Stomach (tissue), 9 donors: Measurements from ENCODE around the gene PTPRD. TPM values are rescaled to one million over a fixed set of nuclear protein-coding genes. Genes with fewer than 3 reads are reported as not detected.

ENCODE experiments used
- DNase-seq, 2 donors: peaks; one replicate each; pipeline versions ENCODE4 v3.0.0 to v3.0.0-alpha.2; 2013 to 2019
- H3K27ac ChIP-seq, 5 donors: fragments of 200-600 bp in 4 of 5; sonication (generic) in 4 of 5; one replicate each; pipeline ENCODE4 v1.5.1; 2013 to 2019; ENCODE audit warnings: mild to moderate bottlenecking in 1 of 5, moderate library complexity in 1 of 5
- H3K27me3 ChIP-seq, 3 donors: fragments of 200-600 bp; sonication (generic); one replicate each; pipeline ENCODE4 v1.5.1; 2017 to 2019; ENCODE audit warnings: mixed run types in 1 of 3
- H3K36me3 ChIP-seq, 4 donors: fragments of 200-600 bp; sonication (generic); 1 replicate in 3 of 4; 2 replicates in 1 of 4; pipeline ENCODE4 v1.5.1; 2016 to 2019
- H3K4me1 ChIP-seq, 4 donors: fragments of 200-600 bp; sonication (generic); one replicate each; pipeline ENCODE4 v1.5.1; 2016 to 2019
- H3K4me3 ChIP-seq, 4 donors: fragments of 200-600 bp; sonication (generic) in 3 of 4; one replicate each; pipeline ENCODE4 v1.5.1; 2016 to 2019; ENCODE audit warnings: mild to moderate bottlenecking in 1 of 4
- H3K9me3 ChIP-seq, 4 donors: fragments of 200-600 bp; sonication (generic); one replicate each; pipeline ENCODE4 v1.5.1; 2016 to 2019
- EP300 ChIP-seq: sonication (generic); formaldehyde crosslinking; IDR thresholded peaks from one replicate; pipeline ENCODE4 v1.6.1; 2017; ENCODE audit warnings: antibody characterized with exemption
- POLR2A ChIP-seq, 4 donors: fragments of 450-650 bp; IDR thresholded peaks; one replicate each; pipeline ENCODE4 v1.6.1; 2016; ENCODE audit warnings: antibody characterized with exemption in 4 of 4, control low read depth in 2 of 4, mild to moderate bottlenecking in 1 of 4, moderate library complexity in 1 of 4
- POLR2AphosphoS5 ChIP-seq, 3 donors: sonication (generic); formaldehyde crosslinking; IDR thresholded peaks; one replicate each; pipeline ENCODE4 v1.6.1; 2016; ENCODE audit warnings: antibody characterized with exemption in 3 of 3
- WGBS, 5 donors: extraction: QIAGEN DNeasy Blood & Tissue Kit in 3 of 5; methylation state at CpG; one replicate each; pipeline versions ENCODE4 v1.1.5 to v1.1.7; 2013 to 2018; 5-methylcytosine and 5-hydroxymethylcytosine counted together
- intact Hi-C: fragments of 100-400 bp; cut with DNase I; formaldehyde crosslinking; loops from one replicate; pipeline ENCODE4 v1.15.1; 2023; ENCODE audit warnings: low total_unique reads
- polyA plus RNA-seq, 3 donors: library from polyadenylated mRNA; stranded (reverse); fragments of 200-250 nt; gene quantifications; one replicate each; pipeline ENCODE4 v1.2.3, GENCODE V29; 2013
- total RNA-seq, 5 donors: library from RNA; depleted of rRNA; stranded (reverse); fragments of >200 nt; gene quantifications; one replicate each; pipeline versions ENCODE4 v1.1.0 to v1.2.3, GENCODE V29; 2014 to 2016
- TF ChIP-seq, protein P1 (sequence below), 7 experiments: fragments of 450-650 bp in 4 of 7; fragments of 200-600 bp in 3 of 7; sonication (generic) in 3 of 7; IDR thresholded peaks; one replicate each; pipeline ENCODE4 v1.5.1; 2016 to 2019; ENCODE audit warnings: antibody characterized with exemption in 7 of 7, control low read depth in 2 of 7, mild to moderate bottlenecking in 1 of 7
- donor health status: healthy with polysubstance abuse.
- donor health status: Bipolar disorder and iron deficiency.
- donor health status: healthy.

Gene PTPRD
- total and polyA plus RNA-seq, 8 donors: 0.12 to 53.1 (median 1.2) TPM

DNA sequence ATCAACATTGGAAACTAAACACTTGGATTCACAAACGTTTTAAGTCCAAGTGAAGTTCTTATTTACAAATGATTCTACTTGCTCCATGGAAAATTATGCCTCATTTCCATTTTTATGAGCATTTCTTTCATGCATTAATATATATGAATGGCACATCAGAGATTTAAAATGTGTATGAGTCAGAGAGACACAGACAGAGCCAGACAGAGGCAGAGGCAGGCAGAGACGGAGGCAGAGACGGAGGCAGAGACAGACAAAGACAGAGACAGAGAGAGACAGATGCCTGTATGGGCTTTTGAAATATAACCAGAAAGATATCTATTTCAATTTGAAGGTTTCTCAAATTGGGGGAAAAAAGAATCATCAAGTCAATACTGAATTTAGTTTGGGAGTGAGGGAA is 649.0 kb downstream of the PTPRD start:
- Histone ChIP-seq H3K36me3 (no peaks in the 10 kb centered on the region), H3K9me3 (no peaks in the 10 kb centered on the region), H3K27me3 (no peaks in the 10 kb centered on the region), H3K27ac (no peak overlapping the region), H3K4me3 (no peak overlapping the region), H3K4me1 (no peaks in the 10 kb centered on the region)
- intact Hi-C loops: no loop called here
- DNase-seq: no peak
- TF ChIP-seq POLR2AphosphoS5 (IDR thresholded peaks at IDR 0.05) (no peak), EP300 (no peak), POLR2A (IDR thresholded peaks at IDR 0.05) (no peak)
- TF ChIP-seq, protein P1, sequence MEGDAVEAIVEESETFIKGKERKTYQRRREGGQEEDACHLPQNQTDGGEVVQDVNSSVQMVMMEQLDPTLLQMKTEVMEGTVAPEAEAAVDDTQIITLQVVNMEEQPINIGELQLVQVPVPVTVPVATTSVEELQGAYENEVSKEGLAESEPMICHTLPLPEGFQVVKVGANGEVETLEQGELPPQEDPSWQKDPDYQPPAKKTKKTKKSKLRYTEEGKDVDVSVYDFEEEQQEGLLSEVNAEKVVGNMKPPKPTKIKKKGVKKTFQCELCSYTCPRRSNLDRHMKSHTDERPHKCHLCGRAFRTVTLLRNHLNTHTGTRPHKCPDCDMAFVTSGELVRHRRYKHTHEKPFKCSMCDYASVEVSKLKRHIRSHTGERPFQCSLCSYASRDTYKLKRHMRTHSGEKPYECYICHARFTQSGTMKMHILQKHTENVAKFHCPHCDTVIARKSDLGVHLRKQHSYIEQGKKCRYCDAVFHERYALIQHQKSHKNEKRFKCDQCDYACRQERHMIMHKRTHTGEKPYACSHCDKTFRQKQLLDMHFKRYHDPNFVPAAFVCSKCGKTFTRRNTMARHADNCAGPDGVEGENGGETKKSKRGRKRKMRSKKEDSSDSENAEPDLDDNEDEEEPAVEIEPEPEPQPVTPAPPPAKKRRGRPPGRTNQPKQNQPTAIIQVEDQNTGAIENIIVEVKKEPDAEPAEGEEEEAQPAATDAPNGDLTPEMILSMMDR (IDR thresholded peaks at IDR 0.05): no peak
- 65 to 70% (median 69%) methylated on average over 3 of the region's 3 CpGs for WGBS, 5 donors

GRCh38 chr9:9961934-9962333 is 650.9 kb downstream of the PTPRD start:
- H3K27me3 ChIP-seq: no peaks in the 10 kb centered on the region
- no peak overlapping the region for H3K4me3 ChIP-seq
- no peaks in the 10 kb centered on the region for H3K9me3 ChIP-seq
- H3K36me3 ChIP-seq: no peaks in the 10 kb centered on the region
- DNase-seq: no peak
- H3K4me1 ChIP-seq: no peaks in the 10 kb centered on the region
- H3K27ac ChIP-seq: no peak overlapping the region
- no peak for TF ChIP-seq POLR2A (IDR thresholded peaks at IDR 0.05)
- TF ChIP-seq, protein P1 (IDR thresholded peaks at IDR 0.05): no peak
- no peak for TF ChIP-seq POLR2AphosphoS5 (IDR thresholded peaks at IDR 0.05)
- no peak for TF ChIP-seq EP300
- intact Hi-C loops: no loop called here
- 30 to 59% (median 59%) methylated on average over 1 of the region's 1 CpG for WGBS, 5 donors

DNA sequence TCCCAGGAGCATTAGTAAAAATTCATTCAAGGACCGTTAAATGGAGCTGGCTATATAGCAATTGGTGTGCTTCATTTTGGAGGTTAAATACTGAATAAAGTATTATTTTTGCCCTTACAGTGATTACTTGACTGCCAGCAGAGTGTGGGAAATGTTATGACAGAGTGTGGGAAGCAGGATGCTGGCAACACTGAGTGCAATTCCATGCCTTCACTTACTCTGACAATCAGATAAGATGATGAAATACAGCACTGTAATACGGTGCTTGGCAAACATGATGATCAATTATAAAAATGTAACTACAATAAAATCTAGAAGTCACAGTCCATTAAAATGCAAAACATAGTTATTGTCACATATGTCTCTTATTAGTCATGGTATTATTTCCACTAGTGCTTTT is 651.3 kb downstream of the PTPRD start:
- H3K4me1 ChIP-seq: no peaks in the 10 kb centered on the region
- DNase-seq: peak in 1 of 2 donors; percentile 34
- H3K4me3 ChIP-seq: no peak overlapping the region
- intact Hi-C loops: no loop called here
- no peak overlapping the region for H3K27ac ChIP-seq
- H3K27me3 ChIP-seq: no peaks in the 10 kb centered on the region
- 11 to 35% (median 27%) methylated on average over 2 of the region's 2 CpGs for WGBS, 5 donors
- H3K9me3 ChIP-seq: no peaks in the 10 kb centered on the region
- H3K36me3 ChIP-seq: no peaks in the 10 kb centered on the region
- no peak for TF ChIP-seq POLR2A (IDR thresholded peaks at IDR 0.05)
- no peak for TF ChIP-seq POLR2AphosphoS5 (IDR thresholded peaks at IDR 0.05)
- TF ChIP-seq, protein P1 (IDR thresholded peaks at IDR 0.05): no peak
- TF ChIP-seq EP300: no peak

GRCh38 chr9:9951556-9952160 is 661.1 kb downstream of the PTPRD start:
- no peak for DNase-seq
- 67 to 79% (median 78%) methylated on average over 3 of the region's 3 CpGs for WGBS, 5 donors
- intact Hi-C loops: no loop called here

More at GRCh38 chr9:9951556-9952160, 661.1 kb downstream of the PTPRD start:
- Histone ChIP-seq H3K27ac (no peak overlapping the region), H3K9me3 (no peaks in the 10 kb centered on the region), H3K4me3 (no peak overlapping the region), H3K36me3 (no peaks in the 10 kb centered on the region), H3K27me3 (no peaks in the 10 kb centered on the region), H3K4me1 (no peaks in the 10 kb centered on the region)
- TF ChIP-seq EP300: no peak
- no peak for TF ChIP-seq POLR2A (IDR thresholded peaks at IDR 0.05)
- TF ChIP-seq POLR2AphosphoS5 (IDR thresholded peaks at IDR 0.05): no peak
- TF ChIP-seq, protein P1 (IDR thresholded peaks at IDR 0.05): no peak
